ENCODE measurements around the gene CCDC50.

DNA sequence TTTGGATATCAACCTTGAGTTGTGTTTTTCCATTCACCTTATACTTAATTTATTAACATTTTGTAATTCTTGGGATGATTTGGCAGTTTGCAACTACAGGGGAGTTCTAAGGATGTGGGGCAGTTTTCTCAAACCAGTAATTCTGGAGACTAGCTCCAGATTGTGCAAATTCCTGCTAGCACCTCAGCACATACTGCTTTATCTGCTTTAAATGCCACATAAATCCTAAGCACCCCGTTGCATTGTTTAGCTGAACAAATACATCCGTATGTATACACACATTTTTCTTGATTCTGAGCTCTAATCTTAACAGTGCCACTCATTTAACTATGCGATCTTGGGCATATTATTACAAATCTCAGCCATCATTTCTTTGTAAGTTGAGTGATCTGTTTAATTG, 18.0 kb downstream of the CCDC50 start:
- TF ChIP-seq, protein P1, sequence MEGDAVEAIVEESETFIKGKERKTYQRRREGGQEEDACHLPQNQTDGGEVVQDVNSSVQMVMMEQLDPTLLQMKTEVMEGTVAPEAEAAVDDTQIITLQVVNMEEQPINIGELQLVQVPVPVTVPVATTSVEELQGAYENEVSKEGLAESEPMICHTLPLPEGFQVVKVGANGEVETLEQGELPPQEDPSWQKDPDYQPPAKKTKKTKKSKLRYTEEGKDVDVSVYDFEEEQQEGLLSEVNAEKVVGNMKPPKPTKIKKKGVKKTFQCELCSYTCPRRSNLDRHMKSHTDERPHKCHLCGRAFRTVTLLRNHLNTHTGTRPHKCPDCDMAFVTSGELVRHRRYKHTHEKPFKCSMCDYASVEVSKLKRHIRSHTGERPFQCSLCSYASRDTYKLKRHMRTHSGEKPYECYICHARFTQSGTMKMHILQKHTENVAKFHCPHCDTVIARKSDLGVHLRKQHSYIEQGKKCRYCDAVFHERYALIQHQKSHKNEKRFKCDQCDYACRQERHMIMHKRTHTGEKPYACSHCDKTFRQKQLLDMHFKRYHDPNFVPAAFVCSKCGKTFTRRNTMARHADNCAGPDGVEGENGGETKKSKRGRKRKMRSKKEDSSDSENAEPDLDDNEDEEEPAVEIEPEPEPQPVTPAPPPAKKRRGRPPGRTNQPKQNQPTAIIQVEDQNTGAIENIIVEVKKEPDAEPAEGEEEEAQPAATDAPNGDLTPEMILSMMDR (conservative IDR thresholded peaks at IDR 0.05; ENCODE audit: low read length): no peak
- no peak for TF ChIP-seq EZH2phosphoT487 (IDR thresholded peaks at IDR 0.05; ENCODE audit: borderline replicate concordance)

All from Loucy (cell line).